ENCODE results near the gene MYO7A.

MYO7A gene

DNA sequence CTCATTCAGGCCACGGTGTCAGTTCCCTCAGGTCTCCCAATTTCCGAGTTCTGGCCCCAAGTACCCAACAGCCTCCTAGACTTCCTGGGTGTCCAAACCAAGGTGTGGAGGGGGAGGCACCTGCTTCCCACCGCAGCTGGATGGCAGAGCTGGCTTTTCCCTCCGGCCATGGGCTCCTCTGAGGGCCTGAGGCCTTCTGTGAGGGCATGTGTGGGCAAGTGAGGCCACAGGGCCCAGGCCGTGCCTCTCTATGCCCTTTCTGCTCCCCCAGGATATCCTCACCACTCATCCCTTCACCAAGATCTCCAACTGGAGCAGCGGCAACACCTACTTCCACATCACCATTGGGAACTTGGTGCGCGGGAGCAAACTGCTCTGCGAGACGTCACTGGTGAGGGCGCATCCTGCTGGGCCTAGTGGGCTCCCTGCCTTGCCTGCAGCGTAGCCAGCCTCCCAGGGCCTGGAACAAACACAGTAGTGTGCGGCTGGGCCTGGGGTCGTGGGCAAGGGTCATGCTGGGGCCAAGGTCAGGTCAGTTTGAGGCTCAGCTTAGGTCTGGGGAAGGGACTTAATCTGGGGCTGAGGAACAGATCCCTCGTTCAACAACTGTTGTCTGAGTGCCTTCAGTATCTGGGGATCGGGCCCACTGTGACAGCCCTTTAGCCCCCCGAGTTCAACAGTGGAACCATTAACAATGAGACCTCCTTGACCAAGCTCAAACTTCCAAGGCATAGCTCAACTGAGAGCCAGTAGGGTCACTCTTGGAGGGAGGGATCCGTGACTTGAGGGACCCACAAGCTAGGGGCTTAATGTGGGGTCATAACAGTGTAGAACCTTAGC lies 85.8 kb downstream of the MYO7A start:
- DNase-seq (ENCODE audit: low read depth), result no peak

DNA sequence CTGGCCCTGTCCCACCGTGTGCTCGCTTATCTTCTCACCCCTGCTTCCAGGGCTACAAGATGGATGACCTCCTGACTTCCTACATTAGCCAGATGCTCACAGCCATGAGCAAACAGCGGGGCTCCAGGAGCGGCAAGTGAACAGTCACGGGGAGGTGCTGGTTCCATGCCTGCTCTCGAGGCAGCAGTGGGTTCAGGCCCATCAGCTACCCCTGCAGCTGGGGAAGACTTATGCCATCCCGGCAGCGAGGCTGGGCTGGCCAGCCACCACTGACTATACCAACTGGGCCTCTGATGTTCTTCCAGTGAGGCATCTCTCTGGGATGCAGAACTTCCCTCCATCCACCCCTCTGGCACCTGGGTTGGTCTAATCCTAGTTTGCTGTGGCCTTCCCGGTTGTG lies 86.5 kb downstream of the MYO7A start:
- no peak for DNase-seq (ENCODE audit: low read depth)

DNA sequence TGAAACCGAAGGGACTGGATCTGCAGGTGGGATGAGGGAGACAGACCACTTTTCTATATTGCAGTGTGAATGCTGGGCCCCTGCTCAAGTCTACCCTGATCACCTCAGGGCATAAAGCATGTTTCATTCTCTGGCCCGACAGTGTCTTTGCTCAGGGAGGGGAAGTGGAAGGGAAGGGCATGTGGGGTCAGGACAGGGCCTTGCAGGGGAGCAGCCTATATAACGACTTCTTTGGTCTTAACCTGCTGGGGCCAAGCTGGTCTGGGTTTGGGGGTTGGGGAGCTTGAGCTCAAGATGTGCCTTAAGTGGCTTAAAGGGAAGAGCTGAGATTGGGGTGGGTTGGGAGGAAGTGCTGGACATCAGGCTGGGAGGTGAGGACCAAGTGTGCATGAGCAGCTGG lies 87.1 kb downstream of the MYO7A start:
- DNase-seq (ENCODE audit: low read depth), result no peak

DNA sequence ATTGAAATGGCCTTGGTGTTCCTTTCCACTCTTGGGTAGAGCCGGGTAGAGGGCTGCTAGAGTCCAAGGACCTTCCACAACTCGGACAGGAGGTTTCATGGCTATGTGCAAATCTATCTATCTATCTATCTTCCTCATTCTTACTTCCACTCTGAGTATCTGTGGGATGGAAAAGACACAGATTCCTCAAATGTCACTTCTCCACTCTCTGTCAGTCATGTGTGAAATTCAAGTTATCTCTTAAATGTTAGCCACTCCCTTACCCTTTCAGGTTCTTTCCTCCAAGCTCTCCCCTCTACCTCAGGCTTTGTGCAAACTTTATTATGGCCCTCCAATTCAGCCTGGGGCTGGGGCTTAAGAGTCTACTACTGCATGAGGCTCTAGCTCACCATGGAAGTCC lies 89.1 kb downstream of the MYO7A start:
- DNase-seq (ENCODE audit: low read depth), result no peak

DNA sequence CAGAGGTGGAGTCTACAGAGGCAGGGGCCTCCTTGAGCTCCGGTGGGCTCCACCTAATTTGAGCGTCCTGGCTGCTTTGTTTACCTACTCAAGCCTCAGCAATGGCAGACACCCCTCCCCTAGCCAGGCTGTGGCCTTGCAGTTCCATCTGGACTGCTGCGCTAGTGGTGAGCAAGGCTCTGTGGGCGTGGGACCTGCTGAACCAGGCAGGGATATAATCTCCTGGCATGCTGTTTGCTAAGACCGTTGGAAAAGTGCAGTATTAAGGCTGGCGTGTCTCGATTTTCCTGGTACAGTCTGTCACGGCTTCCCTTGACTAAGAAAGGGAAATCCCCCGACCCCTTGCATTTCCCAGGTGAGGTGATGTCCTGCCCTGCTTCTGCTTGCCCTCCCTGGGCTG lies 95.8 kb downstream of the MYO7A start:
- peak; percentile 81 for DNase-seq (ENCODE audit: low read depth)

DNA sequence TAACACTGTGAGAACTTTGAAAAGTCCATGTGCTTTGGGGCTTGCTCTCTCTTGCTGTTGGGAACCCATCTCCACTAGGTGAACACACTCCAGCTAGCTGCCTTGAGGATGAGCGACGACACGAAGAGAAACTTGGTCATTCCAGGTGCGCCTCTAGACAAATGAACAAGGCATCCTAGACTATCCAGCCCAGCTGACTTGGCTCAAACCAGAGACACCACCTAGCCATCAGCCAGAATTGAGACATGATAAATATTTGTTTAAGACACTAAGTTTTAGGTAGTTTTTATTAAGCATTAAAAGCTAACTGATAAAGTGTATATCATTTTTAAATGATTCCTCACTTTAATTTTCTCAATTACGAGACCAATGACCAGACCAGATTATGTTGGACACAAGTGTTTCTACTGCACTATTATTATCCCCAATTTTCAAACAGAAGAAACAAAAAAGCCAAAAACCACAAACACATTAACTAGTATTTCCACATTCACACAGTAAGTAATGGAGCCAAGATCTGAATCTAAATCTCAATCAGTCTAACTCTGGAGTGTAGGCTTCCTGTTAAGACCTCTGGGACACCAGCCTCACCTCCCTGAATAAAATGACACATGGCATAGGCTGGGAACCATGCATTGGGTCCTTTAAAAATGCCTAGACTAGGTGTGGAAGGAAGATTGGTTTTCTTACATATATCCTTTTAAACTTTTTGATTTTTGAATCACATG lies 103.0 kb downstream of the MYO7A start:
- no peak for DNase-seq (ENCODE audit: low read depth)

DNA sequence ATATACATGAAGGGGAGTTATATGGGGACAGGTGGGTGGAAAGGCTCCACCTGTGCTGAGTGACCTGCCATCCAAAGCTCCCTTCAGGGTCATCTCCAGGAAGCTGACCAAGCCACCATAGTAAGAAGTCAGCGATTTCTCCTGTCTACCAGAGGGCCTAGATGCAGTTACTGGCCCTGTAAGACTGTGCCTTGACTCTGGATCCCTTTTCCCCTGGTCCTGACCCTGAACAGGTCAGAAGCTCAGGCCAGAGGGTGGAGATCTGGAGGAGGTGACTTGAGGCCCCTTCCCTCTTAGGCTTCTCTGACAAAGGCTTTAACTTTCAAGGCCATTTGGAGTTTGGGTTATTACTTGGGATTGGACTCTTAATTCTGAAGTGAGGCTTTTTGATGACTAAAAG lies 103.8 kb downstream of the MYO7A start:
- no peak for DNase-seq (ENCODE audit: low read depth)

DNA sequence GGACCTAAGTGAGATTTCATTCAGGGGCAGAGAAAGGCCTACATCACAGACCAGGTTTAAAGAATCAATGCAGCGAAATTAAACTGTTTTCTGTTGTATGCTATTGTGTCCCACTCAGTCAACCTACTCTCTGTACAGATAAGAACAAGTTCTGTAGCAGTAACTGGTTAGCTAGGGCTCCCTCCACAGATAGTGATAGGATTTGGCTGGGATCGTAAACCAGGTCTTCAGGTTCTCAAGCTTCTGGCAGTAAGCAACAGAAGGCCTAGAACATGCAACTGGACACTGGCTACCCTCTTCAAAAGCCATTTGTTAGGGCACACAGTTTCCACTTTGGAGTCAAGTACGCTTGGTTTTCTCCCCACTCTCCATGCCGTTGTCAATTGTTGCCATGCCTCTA lies 104.2 kb downstream of the MYO7A start:
- DNase-seq (ENCODE audit: low read depth), result no peak

DNA sequence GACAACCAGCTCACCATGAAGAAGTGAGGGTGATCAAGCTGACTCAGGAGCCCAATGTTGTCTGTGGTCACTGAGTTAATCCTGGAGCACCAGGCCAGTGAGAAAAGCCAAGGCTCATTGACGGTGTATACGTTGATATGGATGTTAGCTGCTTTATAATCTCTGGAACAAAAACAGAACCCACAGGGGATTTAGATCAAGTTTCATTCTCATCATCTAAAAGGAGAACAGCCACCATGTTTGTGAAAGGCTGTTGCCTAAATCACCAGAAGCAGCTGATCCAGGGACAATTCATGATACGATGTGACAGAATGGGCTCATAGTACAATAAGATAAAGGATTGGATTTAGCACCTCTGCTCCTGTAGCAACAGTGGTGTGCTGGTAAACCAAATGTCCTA lies 105.0 kb downstream of the MYO7A start:
- peak; percentile 18 for DNase-seq (ENCODE audit: low read depth)

DNA sequence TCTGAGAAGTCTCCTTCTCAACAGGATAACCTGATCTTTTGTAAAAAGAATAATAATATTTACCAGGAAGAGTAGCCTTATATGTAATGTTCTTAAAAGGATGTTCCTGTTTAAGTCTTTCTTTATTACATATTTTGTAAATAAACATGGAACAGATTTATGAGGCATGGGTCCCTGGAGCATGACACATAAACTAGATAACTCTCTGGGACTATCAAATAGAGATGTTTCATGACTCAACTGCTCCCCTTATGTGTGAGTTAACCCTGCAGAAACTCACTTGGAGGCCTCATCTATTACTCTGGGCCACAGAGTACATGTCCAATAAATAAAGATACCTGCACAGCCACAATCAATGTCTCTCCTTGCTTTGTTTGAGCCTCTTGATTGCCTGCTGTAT lies 108.9 kb downstream of the MYO7A start:
- peak; percentile 67 for DNase-seq (ENCODE audit: low read depth)

DNA sequence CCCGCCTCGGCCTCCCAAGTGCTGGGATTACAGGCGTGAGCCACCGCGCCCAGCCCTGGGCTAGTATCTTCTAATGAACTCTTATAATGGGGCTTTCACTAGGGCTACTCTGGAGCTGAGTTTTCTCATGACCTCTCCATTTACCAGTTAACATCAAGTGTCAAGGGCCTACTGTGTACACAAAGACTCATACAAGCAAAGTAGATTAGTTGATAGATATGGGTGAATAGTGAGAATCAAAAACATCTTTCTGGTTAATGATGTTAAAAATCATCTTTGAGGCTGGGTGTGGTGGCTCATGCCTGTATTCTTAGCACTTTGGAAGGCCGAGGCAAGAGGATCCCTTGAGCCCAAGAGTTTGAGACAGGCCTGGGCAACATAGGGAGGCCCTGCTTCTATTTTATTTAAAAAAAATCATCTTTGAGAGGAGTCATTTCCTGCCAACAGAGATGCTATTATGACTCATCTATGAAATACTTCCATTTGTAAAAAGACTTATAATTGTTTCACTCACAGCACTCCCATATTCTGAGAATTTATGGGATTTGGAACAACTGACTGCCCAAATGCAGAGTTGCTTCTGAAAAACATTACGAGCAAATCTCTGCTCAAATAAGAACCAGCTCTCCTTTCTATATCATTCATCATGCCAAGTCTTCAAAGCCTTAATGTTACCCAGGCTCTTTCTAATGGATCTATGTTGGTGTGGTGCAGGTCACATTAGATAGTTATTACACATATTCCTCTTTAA lies 116.4 kb downstream of the MYO7A start:
- DNase-seq (ENCODE audit: low read depth), result peak; percentile 80

DNA sequence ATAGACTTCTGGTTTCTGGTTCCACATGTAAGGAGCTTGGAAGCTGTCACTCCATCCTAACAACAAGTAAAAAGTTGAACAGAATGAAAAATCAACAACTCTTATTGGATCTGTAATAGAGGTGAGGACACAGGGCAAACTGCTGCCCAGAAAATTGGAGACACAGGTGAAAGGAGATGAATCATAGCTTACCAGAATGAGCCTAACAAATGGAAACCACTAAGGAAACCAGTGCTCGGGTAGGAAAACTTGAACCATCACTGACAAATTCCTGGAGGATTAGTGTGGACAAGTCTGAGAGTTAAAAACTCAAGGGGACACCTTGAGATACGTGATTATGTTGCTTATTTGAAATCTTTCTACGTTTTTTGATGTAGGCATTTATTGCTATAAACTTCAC lies 121.4 kb downstream of the MYO7A start:
- no peak for DNase-seq (ENCODE audit: low read depth)

DNA sequence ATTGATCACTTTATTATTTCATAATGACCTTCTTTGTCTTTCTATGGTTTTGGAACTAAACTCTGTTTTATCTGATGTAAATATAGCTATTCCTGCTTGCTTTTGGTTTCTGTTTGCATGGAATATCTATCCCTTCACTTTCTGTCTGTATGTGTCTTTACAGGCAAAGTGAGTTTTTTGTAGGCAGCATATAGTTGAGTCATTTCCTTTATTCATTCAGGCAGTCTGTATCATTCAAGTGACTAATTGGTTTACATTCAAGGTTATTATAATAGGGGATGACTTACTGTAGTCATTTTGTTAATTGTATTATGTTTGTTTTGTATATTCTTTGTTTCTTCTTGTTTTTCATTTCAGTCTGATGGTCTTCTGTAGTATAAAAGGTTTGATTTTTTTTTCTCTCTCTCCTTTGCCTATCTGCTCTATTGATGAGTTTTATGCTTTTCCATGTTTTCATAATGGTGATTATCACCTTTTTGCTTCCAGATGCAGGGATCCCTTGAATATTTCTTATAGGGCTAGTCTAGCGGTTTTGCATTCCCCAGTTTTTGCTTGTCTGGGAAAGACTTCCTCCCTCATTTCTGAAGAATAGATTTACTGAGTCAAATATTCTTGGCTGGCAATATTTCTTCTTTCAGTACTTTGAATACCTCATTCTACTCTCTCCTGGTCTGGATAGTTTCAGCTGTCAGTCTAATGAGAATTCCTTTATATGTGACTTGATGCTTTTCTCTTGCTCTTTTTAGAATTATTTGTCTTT lies 123.0 kb downstream of the MYO7A start:
- peak; percentile 35 for DNase-seq (ENCODE audit: low read depth)

DNA sequence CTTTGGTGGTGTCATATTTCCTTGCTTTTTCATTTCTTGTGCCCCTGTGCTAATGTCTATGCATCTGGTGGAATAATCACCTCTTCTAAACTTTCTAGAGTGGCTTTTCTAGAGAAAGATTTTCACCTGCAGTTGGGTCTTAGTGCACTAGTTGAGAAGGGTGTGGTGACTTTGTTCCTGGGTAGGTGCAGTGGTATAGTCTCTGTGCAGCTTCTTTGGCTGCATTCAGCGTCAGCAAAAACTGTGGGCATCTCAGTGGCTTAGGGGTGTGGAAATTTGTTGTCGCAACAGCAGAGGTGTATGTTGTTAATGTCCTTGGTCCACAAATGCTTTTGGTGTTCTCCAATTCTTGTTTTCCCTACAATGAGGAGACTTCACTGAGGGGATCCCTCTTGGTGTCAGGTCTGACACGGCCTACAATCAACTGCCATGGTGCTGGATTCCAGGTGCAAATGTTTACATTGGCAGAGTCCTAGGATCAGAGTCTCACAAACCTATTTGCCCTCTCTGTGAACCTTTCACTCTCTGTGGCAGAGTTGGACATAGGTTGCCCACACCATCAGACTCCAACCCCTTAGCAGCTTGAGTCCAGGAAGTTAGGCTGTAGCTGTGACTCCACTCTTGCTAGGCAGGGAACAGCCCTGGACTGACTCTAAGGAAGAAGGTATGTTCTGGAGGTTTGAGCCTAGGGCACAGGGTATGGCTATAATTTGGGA lies 124.7 kb downstream of the MYO7A start:
- no peak for DNase-seq (ENCODE audit: low read depth)

DNA sequence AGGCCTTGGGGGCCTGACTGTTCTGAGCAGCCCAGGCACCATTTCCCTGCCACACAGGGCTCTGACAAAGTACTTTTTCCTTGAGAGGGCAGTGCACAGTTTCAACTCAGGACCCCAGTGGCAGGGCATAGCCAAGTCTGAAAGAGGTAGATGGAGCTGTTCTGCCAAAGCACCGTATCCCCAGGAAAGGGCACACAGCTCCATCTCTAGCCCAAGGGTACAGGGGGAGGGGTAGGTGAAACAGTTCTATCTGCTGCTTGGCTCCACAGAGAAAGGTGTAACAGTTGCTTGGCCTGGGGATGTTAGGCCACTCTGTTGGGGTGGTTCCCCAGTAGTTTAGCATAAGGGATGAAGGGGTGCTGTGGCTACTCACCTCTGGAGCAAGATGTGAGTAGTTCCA lies 125.6 kb downstream of the MYO7A start:
- no peak for DNase-seq (ENCODE audit: low read depth)

DNA sequence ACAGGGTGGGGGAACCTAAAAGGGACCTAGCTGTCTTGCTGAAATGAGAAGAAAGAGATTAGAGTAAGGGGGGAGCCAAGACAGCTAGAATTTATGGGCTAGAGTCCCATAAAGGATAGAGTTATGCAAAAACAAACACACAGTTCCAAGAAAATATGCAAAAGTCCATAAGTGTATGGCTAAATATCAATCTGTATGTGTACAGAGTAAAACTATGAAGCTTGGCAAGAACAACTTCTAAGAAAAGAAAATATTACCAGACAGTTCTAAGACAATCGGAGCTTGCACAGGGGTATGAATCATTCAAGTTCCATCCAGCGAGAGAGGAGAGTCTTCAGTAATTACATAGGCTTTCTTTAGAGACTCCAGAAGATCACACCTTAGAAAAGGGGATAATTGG lies 131.6 kb downstream of the MYO7A start:
- DNase-seq (ENCODE audit: low read depth), result peak; percentile 34

DNA sequence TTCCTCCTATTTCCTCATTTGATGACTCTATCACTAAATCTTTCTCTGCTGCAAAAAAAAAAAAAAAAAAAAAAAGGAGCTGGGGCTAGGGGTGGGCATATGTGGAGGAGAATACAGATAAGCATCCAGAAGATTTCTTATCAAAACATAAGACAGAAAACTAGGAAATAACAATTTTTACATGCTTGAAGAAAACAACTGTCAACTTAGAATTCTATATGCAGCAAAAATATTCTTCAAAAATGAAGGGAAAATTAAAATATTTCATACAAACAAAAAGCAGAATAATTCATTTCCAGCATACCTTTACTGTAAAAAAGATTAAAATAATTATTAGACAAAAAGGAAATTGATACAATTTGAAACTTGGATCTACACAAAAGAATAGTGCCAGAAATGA lies 134.8 kb downstream of the MYO7A start:
- no peak for DNase-seq (ENCODE audit: low read depth)

Measured in amniotic epithelial cell (primary cell).